ENCODE measurements around the gene SLCO2A1.
A peak's percentile ranks its signal among the peaks of the same experiment; 100 is the strongest.

SLCO2A1 gene

DNA sequence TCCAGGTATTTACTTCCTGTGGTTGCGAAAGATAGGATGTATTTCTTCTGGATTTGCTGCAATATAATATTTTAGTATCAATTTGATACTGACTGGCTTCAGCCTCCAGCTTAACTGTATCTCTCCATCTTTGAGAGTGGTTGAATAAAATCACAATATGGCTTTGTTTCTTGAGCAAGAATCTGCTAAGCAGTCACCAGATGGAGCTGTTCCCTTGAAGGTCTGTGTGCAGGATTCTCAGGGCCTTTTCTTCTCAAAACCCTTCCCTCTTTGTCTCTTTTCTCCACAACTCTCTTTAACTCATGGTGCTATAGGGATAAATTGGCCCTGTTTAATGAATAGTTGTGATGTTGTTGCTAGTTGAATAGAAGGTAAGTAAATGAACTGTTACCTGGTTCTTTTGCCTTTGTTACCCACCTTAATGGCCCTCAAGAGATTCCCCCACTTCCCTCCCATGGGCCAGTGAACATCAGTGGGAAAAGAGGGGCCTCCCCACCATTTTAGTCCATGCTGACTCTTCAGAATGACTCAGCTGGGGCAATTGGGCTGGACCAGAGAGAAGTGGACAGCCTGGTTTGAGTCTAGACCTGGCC, 99.3 kb downstream of the SLCO2A1 start:
- CTCF ChIA-PET, result interaction anchor here (0.6 to 1.1 kb wide), 4 partner anchors 282 to 1199 kb away, joined by 3 to 5 read pairs (median 4); no protein-coding TSS in a partner anchor
- DNase-seq (ENCODE audit: extremely low spot score), result peak; percentile 42
- POLR2A ChIA-PET, result no interaction called here

GRCh38 chr3:133928903-133929607, 100.7 kb downstream of the SLCO2A1 start:
- no peak for TF ChIP-seq FOXA1 (IDR thresholded peaks at IDR 0.05)
- TF ChIP-seq PKNOX1 (IDR thresholded peaks at IDR 0.05), result no peak
- no peak for TF ChIP-seq ZNF384 (IDR thresholded peaks at IDR 0.05)
- no peak for TF ChIP-seq SP1 (IDR thresholded peaks at IDR 0.05)
- CTCF ChIA-PET, result interaction anchor here (0.9 to 1.7 kb wide), 2 partner anchors 110 to 130 kb away, joined by 3 to 4 read pairs; no protein-coding TSS in a partner anchor
- POLR2A ChIA-PET, result no interaction called here
- DNase-seq (ENCODE audit: extremely low spot score), result no peak

More for the DNA sequence above, 99.3 kb downstream of the SLCO2A1 start:
- TF ChIP-seq ELF4 (IDR thresholded peaks at IDR 0.05), result no peak
- no peak for TF ChIP-seq LEF1 (IDR thresholded peaks at IDR 0.05; ENCODE audit: borderline replicate concordance)
- no peak for TF ChIP-seq CTBP1 (IDR thresholded peaks at IDR 0.05; ENCODE audit: borderline replicate concordance)
- no peak for TF ChIP-seq ARNT (IDR thresholded peaks at IDR 0.05)
- TF ChIP-seq BHLHE40 (IDR thresholded peaks at IDR 0.05; ENCODE audit: borderline replicate concordance), result no peak
- no peak for TF ChIP-seq ZNF384 (IDR thresholded peaks at IDR 0.05)
- TF ChIP-seq FOXA1 (IDR thresholded peaks at IDR 0.05), result no peak
- TF ChIP-seq L3MBTL2 (conservative IDR thresholded peaks at IDR 0.05), result no peak
- no peak for TF ChIP-seq NFRKB (IDR thresholded peaks at IDR 0.05)
- TF ChIP-seq SUZ12 (IDR thresholded peaks at IDR 0.05), result no peak

DNA sequence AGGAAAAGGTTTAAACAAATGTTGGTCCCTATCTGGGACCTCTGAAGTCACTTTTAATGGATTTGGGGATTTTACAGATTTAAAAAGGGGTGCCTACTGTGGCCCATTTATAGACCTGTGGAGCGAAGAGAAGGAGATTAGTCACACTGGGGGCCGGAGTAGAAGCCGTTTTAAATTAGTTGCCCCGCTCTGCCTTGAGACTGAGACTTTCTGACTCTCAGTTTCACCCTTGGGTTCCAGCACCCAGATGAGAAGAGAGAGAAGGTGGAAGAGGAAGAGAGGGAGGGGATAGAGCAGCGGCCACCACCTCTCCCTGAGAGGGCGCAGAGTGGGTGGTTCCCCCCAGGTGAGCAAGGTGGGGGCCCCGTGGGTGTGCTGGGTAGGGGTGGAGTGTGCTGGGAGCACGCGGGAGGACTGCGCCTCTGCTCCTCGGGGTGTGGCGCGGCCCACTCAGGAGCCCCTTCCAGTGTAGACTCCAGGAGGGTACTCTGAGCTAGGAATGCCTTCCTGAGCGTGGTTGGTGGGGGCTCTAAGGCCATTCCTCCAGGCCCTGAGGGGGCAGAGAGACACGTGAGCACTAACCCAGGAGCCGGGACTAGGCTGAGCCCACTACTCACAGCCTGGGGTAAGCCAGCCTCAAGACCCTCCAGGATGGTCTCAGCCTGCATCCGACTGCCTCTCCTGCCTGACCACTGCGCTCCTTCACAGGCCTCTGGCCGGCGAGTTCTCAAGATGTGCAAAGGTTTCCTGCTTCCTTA, 101.4 kb downstream of the SLCO2A1 start:
- ChIA-PET CTCF (interaction anchor here (0.6 to 1.7 kb wide), 3 partner anchors 109 to 131 kb away, joined by 3 read pairs; no protein-coding TSS in a partner anchor), POLR2A (no interaction called here)
- no peak for TF ChIP-seq FOXM1 (IDR thresholded peaks at IDR 0.05; ENCODE audit: borderline replicate concordance)
- TF ChIP-seq PKNOX1 (IDR thresholded peaks at IDR 0.05), result no peak
- TF ChIP-seq ELF4 (IDR thresholded peaks at IDR 0.05), result no peak
- TF ChIP-seq ARNT (IDR thresholded peaks at IDR 0.05), result no peak
- no peak for TF ChIP-seq SUZ12 (IDR thresholded peaks at IDR 0.05)
- TF ChIP-seq L3MBTL2 (conservative IDR thresholded peaks at IDR 0.05), result no peak
- no peak for TF ChIP-seq NFRKB (IDR thresholded peaks at IDR 0.05)
- TF ChIP-seq CTBP1 (IDR thresholded peaks at IDR 0.05; ENCODE audit: borderline replicate concordance), result no peak
- no peak for TF ChIP-seq FOXK2 (IDR thresholded peaks at IDR 0.05)
- TF ChIP-seq LEF1 (IDR thresholded peaks at IDR 0.05; ENCODE audit: borderline replicate concordance), result no peak
- no peak for TF ChIP-seq FOXA1 (IDR thresholded peaks at IDR 0.05)
- TF ChIP-seq SP1 (IDR thresholded peaks at IDR 0.05), result no peak
- no peak for TF ChIP-seq HDGF (IDR thresholded peaks at IDR 0.05; ENCODE audit: borderline replicate concordance)
- no peak for TF ChIP-seq ZNF384 (IDR thresholded peaks at IDR 0.05)
- DNase-seq (ENCODE audit: extremely low spot score), result no peak

- TF ChIP-seq ARNT (IDR thresholded peaks at IDR 0.05), result peak; percentile 25; the same call in 1 of the 2 replicates
- TF ChIP-seq ELF4 (IDR thresholded peaks at IDR 0.05), result no peak
- TF ChIP-seq FOXM1 (IDR thresholded peaks at IDR 0.05; ENCODE audit: borderline replicate concordance), result peak; percentile 64; the same call in 1 of the 2 replicates
- POLR2A ChIA-PET, result no interaction called here
- CTCF ChIA-PET, result interaction anchor here (0.6 to 1.7 kb wide), 3 partner anchors 108 to 132 kb away, joined by 3 read pairs; no protein-coding TSS in a partner anchor
- peak; percentile 87 for DNase-seq (ENCODE audit: extremely low spot score)
Observed at GRCh38 chr3:133927540-133928066, 102.1 kb downstream of the SLCO2A1 start.

DNA sequence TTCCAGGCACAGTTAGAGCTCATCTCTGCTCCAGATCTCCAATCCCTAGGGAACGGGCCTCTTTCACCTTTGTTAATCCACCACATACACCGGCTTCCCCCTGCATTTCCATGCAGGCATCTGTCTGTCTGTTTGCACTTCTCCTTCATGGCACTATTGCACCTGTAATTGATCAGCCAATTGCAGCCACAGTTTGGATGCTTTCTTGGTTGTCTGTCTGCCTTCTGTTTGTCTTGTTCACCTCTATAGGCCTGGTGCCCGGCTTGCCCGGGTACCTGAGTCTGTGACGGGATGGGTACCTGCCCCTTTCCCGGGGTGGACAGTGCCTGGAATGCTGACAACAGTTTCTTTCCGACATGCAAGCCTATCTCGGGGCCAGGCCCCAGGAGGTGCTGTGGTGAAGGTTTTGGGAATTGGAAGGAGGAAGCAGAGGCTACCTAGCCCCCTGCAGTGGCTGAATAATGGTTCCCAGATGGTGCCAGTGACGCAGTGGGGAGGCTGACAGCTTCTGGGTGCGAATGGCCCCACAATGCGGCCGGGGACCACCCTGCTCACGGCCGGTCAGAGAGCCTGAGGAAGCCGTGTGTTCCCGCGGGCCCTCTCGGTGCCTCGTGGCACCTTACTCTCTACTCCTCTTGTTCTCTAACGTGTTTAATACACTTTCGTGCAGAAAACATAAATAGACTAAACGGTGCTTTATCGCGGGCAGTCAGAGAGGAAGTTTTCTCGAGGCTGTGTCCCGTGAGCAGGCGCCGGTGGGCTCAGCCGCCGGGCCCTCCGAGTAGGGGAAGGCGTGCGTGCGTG, 102.8 kb downstream of the SLCO2A1 start:
- DNase-seq (ENCODE audit: extremely low spot score), result peak; percentile 48
- CTCF ChIA-PET, result no interaction called here
- POLR2A ChIA-PET, result no interaction called here
- TF ChIP-seq FOXK2 (IDR thresholded peaks at IDR 0.05), result no peak

DNA sequence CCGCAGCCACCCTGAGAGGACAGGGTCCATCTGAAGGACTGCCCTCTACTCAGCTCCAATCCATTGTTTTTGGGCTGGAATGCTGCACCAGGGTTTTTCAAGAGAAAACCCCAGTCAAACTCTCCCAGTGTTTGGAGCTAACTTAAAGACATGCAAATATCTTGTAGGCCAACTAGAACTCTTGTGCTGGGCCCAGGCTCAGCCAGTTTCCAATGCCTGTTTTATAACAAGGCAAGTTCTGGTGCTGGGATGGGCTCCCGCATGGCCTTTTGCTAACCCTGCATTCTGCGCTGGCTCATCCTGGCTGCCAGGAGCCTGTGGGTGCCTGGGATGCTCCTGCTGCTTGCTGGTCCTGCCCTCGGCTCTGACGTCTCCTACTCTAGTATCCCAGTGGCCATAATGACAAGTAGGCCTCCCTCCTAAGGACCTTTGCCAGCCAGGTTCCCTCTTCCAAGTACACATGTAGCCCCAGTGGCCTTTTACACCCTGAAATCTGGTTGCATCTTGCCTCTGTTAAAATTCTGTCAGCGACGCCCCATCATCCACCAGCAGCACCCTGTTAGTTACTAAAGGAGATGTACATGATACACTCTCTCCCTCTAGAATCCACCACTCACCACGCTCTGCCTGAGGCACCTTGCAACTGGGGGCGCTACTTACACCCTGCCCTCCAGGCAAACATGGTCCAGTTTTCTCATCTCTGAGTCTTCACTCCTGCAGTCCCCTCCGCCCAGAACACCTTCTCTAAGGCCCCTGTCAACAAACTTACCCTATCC, 103.6 kb downstream of the SLCO2A1 start:
- no peak for TF ChIP-seq ELF4 (IDR thresholded peaks at IDR 0.05)
- no peak for TF ChIP-seq FOXK2 (IDR thresholded peaks at IDR 0.05)
- no peak for TF ChIP-seq CTBP1 (IDR thresholded peaks at IDR 0.05; ENCODE audit: borderline replicate concordance)
- no peak for TF ChIP-seq HDGF (IDR thresholded peaks at IDR 0.05; ENCODE audit: borderline replicate concordance)
- TF ChIP-seq NFRKB (IDR thresholded peaks at IDR 0.05), result no peak
- no peak for TF ChIP-seq PKNOX1 (IDR thresholded peaks at IDR 0.05)
- no peak for TF ChIP-seq TARDBP (IDR thresholded peaks at IDR 0.05)
- TF ChIP-seq SP1 (IDR thresholded peaks at IDR 0.05), result no peak
- no peak for TF ChIP-seq ARNT (IDR thresholded peaks at IDR 0.05)
- no peak for TF ChIP-seq ZNF384 (IDR thresholded peaks at IDR 0.05)
- no peak for TF ChIP-seq L3MBTL2 (conservative IDR thresholded peaks at IDR 0.05)
- no peak for TF ChIP-seq FOXM1 (IDR thresholded peaks at IDR 0.05; ENCODE audit: borderline replicate concordance)
- TF ChIP-seq BHLHE40 (IDR thresholded peaks at IDR 0.05; ENCODE audit: borderline replicate concordance), result no peak
- no peak for TF ChIP-seq FOXA1 (IDR thresholded peaks at IDR 0.05)
- TF ChIP-seq LEF1 (IDR thresholded peaks at IDR 0.05; ENCODE audit: borderline replicate concordance), result no peak
- TF ChIP-seq SUZ12 (IDR thresholded peaks at IDR 0.05), result no peak
- no peak for DNase-seq (ENCODE audit: extremely low spot score)
- ChIA-PET POLR2A (interaction anchor here (1.1 kb wide), 1 partner anchor 54 kb away, joined by 3 read pairs; no protein-coding TSS in a partner anchor), CTCF (interaction anchor here (0.7 kb wide), 1 partner anchor 138 kb away, joined by 4 read pairs; no protein-coding TSS in a partner anchor)

Measured in HEK293T (cell line).